Ovary (tissue), 3 donors: Measurements from ENCODE around the gene USP17L24.
"Not testable (repeated sequence)": the region's sequence is repeated elsewhere in the genome, so short reads cannot be mapped to it uniquely, and the experiment has no call there.

Experiments used
- CTCF ChIP-seq, 3 donors: fragments of 450-650 bp in 2 of 3; fragments of 200-600 bp in 1 of 3; IDR thresholded peaks; one replicate each; pipeline versions ENCODE4 v1.5.1 to v1.8.0; 2016 to 2022; ENCODE audit warnings: antibody characterized with exemption in 3 of 3, mild to moderate bottlenecking in 1 of 3
- EP300 ChIP-seq: sonication (generic); formaldehyde crosslinking; IDR thresholded peaks from one replicate; pipeline ENCODE4 v1.6.1; 2017; ENCODE audit warnings: antibody characterized with exemption
- POLR2A ChIP-seq: fragments of 450-650 bp; IDR thresholded peaks from one replicate; pipeline ENCODE4 v1.6.1; 2017; ENCODE audit warnings: antibody characterized with exemption, mild to moderate bottlenecking, moderate library complexity
- donor health status: DM: no; HTN: no; CAD: no.

GRCh38 chr4:9324865-9325264 lies at the start of gene USP17L24:
- TF ChIP-seq CTCF (IDR thresholded peaks at IDR 0.05); POLR2A; EP300: not testable (repeated sequence)
